Measurements from ENCODE around the gene FUCA2.

DNA sequence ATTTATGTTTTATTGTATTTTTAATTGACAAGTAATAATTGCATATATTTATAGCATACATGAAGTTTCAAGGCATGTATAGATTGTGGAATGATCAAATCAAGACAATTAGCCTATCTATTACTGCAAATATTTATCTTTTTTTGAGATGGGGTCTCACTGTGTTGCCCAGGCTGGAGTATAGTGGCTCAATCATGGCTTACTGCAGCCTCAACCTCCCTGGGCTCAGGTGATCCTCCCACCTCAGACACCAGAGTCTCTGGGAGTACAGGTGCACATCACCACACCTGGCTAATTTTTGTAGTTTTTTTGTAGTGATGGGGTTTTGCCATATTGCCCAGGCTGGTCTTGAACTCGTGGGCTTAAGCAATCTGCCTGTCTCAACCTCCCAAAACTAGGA is 16.2 kb upstream of the FUCA2 start:
- no peak for TF ChIP-seq EP300 (IDR thresholded peaks at IDR 0.05)
- TF ChIP-seq, protein P1, sequence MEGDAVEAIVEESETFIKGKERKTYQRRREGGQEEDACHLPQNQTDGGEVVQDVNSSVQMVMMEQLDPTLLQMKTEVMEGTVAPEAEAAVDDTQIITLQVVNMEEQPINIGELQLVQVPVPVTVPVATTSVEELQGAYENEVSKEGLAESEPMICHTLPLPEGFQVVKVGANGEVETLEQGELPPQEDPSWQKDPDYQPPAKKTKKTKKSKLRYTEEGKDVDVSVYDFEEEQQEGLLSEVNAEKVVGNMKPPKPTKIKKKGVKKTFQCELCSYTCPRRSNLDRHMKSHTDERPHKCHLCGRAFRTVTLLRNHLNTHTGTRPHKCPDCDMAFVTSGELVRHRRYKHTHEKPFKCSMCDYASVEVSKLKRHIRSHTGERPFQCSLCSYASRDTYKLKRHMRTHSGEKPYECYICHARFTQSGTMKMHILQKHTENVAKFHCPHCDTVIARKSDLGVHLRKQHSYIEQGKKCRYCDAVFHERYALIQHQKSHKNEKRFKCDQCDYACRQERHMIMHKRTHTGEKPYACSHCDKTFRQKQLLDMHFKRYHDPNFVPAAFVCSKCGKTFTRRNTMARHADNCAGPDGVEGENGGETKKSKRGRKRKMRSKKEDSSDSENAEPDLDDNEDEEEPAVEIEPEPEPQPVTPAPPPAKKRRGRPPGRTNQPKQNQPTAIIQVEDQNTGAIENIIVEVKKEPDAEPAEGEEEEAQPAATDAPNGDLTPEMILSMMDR (IDR thresholded peaks at IDR 0.05), result no peak
